AG09319 (cell line): Measurements from ENCODE around the gene HOXA2.

Experiments used
- DNase-seq: peaks from one replicate; pipeline ENCODE4 v3.0.0-alpha.2; 2010; ENCODE audit warnings: low read depth; ENCODE audit errors: extremely low read depth
- CTCF ChIP-seq: IDR thresholded peaks from 2 replicates; pipeline ENCODE4 v1.5.1; 2011; ENCODE audit warnings: low read depth, mild to moderate bottlenecking, inconsistent platforms, low read length, moderate library complexity

The HOXA2 gene

GRCh38 chr7:27131390-27131819 lies 28.9 kb upstream of the HOXA2 start:
- no peak for DNase-seq
- no peak for TF ChIP-seq CTCF

GRCh38 chr7:27130540-27131389 lies 28.3 kb upstream of the HOXA2 start, which contains the start of gene HOXA4:
Gene HOXA4 (minus strand): TSS chr7:27130757. CDS start chr7:27130733, 24 bp downstream.
- no peak for TF ChIP-seq CTCF
- no peak for DNase-seq

GRCh38 chr7:27129729-27130539 lies 27.5 kb upstream of the HOXA2 start:
- no peak for TF ChIP-seq CTCF
- DNase-seq: no peak

- no peak for DNase-seq
- TF ChIP-seq CTCF: no peak
Observed at GRCh38 chr7:27128776-27129728, 26.6 kb upstream of the HOXA2 start.

GRCh38 chr7:27128034-27128433 lies 25.6 kb upstream of the HOXA2 start:
- no peak for DNase-seq
- no peak for TF ChIP-seq CTCF

GRCh38 chr7:27126596-27127327 lies 24.3 kb upstream of the HOXA2 start:
- no peak for TF ChIP-seq CTCF

More at GRCh38 chr7:27126596-27127327, 24.3 kb upstream of the HOXA2 start:
- no peak for DNase-seq
